ENCODE data around the gene GRID2. TPM values are rescaled to one million over a fixed set of nuclear protein-coding genes. Genes with fewer than 3 reads are reported as not detected.

GRID2 gene
- 0.32 TPM for polyA plus RNA-seq (2012; ENCODE audit: missing spikeins)

DNA sequence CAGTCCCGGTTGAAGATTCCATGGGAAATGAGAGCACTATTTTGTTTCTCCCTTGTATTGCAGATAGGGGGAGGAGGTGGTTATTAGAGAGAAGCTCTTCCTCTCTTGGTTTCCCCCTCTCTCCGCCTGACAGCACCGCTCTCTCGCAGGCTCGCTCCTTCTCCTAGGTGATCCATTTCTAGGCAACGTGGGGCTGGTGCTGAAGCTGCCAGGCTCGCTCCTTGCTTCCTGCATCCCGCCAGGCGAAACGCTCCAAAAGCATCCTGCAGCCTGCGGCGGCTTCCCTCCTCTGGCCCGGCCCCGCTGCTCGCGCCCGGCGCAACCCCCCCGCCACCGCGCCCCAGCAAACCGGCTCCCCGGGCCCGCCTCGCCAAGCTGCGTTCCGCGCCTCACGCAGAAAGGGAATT lies at the start of gene GRID2:
Gene GRID2, plus strand, starts transcription at position 346 of the 407 bp plus-strand sequence.
- FAIRE-seq: no peak
- no peak for TF ChIP-seq TAF1 (IDR thresholded peaks at IDR 0.05; ENCODE audit: borderline replicate concordance, low read depth, low read length)
- no peak for TF ChIP-seq POLR2AphosphoS5 (IDR thresholded peaks at IDR 0.05; ENCODE audit: low read depth, low read length)
- TF ChIP-seq POLR2A (IDR thresholded peaks at IDR 0.05; ENCODE audit: low read depth, low read length): no peak
- DNase-seq (ENCODE audit: insufficient read length): no peak

DNA sequence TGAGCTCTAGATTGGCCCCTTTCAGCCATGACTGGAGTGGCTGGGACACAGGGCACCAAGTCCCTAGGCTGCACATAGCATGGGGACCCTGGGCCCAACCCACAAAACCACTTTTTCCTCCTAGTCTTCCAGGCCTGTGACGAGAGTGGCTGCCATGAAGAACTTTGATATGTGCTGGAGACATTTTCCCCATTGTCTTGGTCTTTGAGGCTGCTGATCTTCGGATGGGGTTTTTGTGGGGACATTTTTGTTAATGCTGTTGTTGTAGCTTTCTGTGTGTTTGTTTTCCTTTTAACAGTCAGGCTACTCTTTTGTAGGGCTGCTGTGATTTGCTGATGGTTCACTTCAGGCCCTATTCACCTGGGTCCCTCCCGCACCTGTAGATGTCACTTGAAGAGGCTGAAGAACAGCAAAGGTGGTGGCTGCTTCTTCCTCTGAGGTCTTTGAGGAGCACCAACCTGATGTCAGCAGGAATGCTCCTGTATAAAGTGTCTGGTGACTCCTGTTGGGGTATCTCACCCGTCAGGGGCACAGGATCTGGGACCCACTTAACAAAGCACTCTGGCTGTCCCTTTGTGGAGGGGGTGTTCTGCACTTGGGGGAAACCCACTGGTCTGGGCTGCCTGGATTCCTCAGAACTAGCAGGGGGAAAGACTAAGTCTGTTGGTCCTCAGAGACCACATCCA lies 49.6 kb upstream of the GRID2 start:
- no peak for FAIRE-seq
- no peak for DNase-seq (ENCODE audit: insufficient read length)
- no peak for TF ChIP-seq POLR2A (IDR thresholded peaks at IDR 0.05; ENCODE audit: low read depth, low read length)

DNA sequence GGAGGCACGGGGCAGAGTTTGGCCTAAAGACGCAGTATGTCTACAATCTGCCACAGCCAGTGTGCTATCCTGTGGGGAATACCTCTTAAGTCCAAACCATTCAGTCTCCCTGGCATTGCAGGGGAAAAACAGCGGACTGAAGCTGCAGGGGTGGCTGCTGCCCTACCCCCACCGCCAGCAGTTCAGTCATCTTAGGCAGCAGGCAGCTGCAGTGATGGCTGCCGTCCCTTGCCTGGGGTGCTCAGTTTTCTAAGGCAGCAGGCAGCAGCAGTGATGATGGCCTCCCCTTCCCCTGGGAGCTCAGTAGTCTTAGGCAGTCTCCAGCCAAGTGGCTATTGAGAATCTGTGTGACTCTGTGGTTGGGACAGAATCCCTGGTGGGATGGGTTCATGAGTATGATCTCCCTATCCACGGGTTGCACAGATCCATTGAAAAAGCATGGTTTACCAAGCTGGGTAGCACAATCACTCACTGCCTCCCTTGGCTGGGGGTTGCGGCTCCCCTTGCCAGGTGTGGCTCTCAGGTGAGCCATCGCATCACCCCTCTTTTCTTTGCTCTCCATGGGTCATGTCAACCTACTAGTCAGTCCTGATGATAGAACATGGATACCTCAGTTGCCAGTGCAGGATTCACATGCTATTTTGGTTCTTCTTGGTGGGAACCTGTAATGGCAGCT lies 48.9 kb upstream of the GRID2 start:
- TF ChIP-seq TAF1 (IDR thresholded peaks at IDR 0.05; ENCODE audit: borderline replicate concordance, low read depth, low read length) (no peak), POLR2AphosphoS5 (IDR thresholded peaks at IDR 0.05; ENCODE audit: low read depth, low read length) (no peak), POLR2A (IDR thresholded peaks at IDR 0.05; ENCODE audit: low read depth, low read length) (no peak)
- FAIRE-seq (no peak), DNase-seq (ENCODE audit: insufficient read length) (no peak)

DNA sequence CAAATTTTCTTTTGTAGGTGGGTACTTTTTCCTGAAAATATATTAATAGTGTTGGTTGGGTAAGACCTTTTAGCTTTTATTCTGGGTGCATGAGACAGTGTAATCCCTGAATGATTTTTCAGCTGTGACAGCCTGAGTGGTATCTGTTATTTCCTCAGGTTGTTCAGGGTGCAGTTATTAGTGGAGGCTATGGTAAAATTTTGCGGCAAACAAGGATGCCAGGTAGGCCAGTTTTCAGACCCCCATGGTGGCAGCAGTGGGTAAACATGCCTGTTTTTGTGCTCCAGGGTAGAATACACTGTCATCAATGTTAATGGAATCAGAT lies 47.9 kb upstream of the GRID2 start:
- TF ChIP-seq POLR2A (IDR thresholded peaks at IDR 0.05; ENCODE audit: low read depth, low read length) (no peak), POLR2AphosphoS5 (IDR thresholded peaks at IDR 0.05; ENCODE audit: low read depth, low read length) (no peak), TAF1 (IDR thresholded peaks at IDR 0.05; ENCODE audit: borderline replicate concordance, low read depth, low read length) (no peak)
- FAIRE-seq: no peak

DNA sequence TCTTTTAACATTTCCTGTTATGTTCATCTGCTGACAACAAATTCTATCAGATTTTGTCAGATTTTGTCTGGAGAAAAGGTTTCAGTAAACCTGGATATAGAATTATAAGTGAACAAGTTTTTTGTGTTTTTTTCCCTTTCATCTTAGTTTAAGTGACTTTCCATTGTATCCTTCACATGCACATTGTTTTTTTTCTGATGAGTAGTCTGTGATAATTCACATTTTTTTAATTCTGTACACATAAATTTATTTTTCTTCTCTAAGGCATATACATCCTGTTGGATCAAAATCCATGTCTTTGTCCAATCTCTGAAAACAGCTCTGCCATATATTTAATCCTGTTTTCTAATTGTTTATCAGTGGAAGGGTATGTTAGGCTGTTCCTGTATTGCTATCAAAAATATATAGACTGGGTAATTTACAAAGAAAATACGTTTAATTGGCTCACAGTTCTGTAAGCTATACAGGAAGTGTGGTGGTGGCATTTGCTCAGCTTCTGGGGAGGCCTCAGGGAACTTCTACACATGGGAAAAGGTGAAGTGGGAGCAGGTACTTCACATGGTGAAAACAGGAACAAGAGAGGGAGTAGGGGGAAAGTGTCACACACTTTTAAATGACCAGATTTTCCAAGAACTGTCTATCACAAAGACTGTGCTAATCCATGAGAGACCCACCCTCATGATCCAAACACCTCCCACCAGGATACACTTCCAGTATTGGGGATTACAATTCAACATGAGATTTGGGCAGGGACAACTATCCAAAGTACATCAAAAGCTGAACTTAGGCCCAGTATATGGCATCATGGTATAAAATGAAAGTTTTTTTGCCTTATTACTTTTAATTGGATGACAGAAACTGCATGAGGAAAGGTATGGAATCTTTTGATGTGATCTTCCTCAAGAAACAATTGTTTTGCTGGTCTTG lies 45.6 kb upstream of the GRID2 start:
- DNase-seq (ENCODE audit: insufficient read length) (no peak), FAIRE-seq (no peak)
- no peak for TF ChIP-seq POLR2AphosphoS5 (IDR thresholded peaks at IDR 0.05; ENCODE audit: low read depth, low read length)
- TF ChIP-seq POLR2A (IDR thresholded peaks at IDR 0.05; ENCODE audit: low read depth, low read length): no peak
- no peak for TF ChIP-seq TAF1 (IDR thresholded peaks at IDR 0.05; ENCODE audit: borderline replicate concordance, low read depth, low read length)

More for the DNA sequence above, 47.9 kb upstream of the GRID2 start:
- no peak for DNase-seq (ENCODE audit: insufficient read length)

DNA sequence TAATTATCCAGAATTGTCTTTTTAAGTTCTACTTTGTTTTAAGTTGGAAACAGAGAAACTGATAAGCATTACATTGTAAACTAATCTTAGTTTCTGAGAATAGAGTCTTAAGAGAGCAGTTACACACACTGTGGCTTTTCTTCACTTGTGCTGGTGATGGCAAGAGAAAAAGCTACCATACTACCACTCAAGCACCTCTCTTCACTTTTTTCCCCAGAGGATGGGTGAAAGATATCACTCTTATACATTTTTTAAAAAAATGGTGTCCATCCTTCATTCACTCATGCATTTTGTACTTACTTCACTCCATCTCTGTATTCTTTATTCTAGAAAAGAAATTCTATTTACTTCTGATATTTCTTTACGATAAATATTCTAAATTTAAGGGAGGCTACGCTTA lies 42.5 kb upstream of the GRID2 start:
- DNase-seq (ENCODE audit: insufficient read length): no peak
- FAIRE-seq: no peak
- TF ChIP-seq TAF1 (IDR thresholded peaks at IDR 0.05; ENCODE audit: borderline replicate concordance, low read depth, low read length) (no peak), POLR2A (IDR thresholded peaks at IDR 0.05; ENCODE audit: low read depth, low read length) (no peak), POLR2AphosphoS5 (IDR thresholded peaks at IDR 0.05; ENCODE audit: low read depth, low read length) (no peak)

DNA sequence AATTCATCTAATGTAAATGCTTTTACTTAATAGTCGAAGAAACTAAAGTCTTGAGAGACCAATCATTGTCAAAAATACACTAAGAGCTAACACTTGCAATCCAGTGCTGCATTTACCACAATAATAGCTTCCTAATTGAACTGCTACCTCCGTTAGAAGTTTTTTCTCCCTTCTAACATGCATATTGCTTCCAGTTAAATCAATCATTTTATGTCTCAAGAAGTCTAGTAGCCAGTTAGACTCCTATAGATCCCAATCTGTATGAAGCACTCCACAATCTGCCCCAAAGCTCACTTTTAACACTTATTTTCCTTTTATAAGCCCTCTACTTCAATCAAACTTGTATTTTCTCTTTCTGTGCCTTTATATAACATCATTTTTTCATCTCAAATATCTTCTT lies 41.4 kb upstream of the GRID2 start:
- TF ChIP-seq TAF1 (IDR thresholded peaks at IDR 0.05; ENCODE audit: borderline replicate concordance, low read depth, low read length): no peak
- no peak for TF ChIP-seq POLR2A (IDR thresholded peaks at IDR 0.05; ENCODE audit: low read depth, low read length)
- TF ChIP-seq POLR2AphosphoS5 (IDR thresholded peaks at IDR 0.05; ENCODE audit: low read depth, low read length): no peak
- no peak for FAIRE-seq
- DNase-seq (ENCODE audit: insufficient read length): no peak

DNA sequence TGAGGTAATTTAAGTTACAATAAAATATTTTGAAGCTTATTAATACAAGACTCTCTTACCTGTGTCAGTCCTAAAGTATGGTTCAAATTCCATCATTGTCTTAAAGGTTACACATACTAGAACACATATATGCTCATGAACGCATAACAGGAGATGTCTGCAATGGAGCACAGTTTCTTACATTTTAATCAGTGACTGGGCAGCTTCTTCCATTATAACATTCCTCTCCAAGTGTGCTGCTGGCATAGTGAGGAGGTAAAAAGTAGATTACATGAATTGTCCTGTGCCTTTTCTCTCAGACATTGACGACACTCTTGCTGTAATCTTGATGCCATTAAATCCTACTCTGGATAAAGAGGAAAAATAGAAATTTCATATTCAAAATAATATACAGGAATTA lies 40.8 kb upstream of the GRID2 start:
- no peak for TF ChIP-seq TAF1 (IDR thresholded peaks at IDR 0.05; ENCODE audit: borderline replicate concordance, low read depth, low read length)
- TF ChIP-seq POLR2A (IDR thresholded peaks at IDR 0.05; ENCODE audit: low read depth, low read length): no peak
- no peak for TF ChIP-seq POLR2AphosphoS5 (IDR thresholded peaks at IDR 0.05; ENCODE audit: low read depth, low read length)
- DNase-seq (ENCODE audit: insufficient read length): no peak
- no peak for FAIRE-seq

DNA sequence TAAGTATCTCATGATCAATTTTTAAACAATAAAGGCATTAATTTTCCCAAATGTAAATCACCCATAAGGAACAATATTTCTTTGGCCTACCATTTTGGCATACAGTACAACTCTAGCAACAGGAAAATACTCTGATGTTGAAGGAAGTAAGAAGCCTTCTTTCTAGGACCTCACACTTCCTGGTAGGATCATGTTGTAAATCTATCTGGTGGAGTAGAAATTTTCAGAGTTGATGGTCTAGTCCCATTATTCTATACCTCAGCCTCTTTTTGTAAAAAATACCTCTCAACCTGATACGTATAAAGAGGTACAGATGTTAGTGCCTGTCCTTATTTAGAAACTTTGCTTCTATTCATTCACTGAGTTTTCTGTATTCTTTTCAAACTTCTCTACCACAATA lies 40.2 kb upstream of the GRID2 start:
- no peak for DNase-seq (ENCODE audit: insufficient read length)
- no peak for TF ChIP-seq POLR2AphosphoS5 (IDR thresholded peaks at IDR 0.05; ENCODE audit: low read depth, low read length)
- TF ChIP-seq POLR2A (IDR thresholded peaks at IDR 0.05; ENCODE audit: low read depth, low read length): no peak
- no peak for TF ChIP-seq TAF1 (IDR thresholded peaks at IDR 0.05; ENCODE audit: borderline replicate concordance, low read depth, low read length)
- no peak for FAIRE-seq

DNA sequence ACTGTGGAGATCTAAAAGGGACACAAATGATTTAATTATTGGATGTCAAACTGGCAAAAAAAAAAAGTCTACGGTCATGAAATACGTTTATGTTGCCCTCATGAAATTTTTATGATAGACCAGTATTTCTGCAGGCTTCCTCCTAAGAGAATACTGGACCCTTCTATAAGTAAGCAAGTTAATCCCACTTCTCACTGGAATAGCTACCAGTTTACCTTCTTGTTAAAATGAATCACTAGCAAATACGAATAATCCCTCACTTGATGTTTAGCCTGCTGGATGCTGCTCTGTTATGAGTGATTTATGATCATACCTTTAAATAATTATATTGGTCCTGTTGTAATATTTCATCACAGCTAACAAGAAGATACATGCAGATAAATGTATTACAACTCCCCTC lies 39.6 kb upstream of the GRID2 start:
- DNase-seq (ENCODE audit: insufficient read length) (no peak), FAIRE-seq (no peak)
- no peak for TF ChIP-seq POLR2A (IDR thresholded peaks at IDR 0.05; ENCODE audit: low read depth, low read length)
- no peak for TF ChIP-seq TAF1 (IDR thresholded peaks at IDR 0.05; ENCODE audit: borderline replicate concordance, low read depth, low read length)
- TF ChIP-seq POLR2AphosphoS5 (IDR thresholded peaks at IDR 0.05; ENCODE audit: low read depth, low read length): no peak

DNA sequence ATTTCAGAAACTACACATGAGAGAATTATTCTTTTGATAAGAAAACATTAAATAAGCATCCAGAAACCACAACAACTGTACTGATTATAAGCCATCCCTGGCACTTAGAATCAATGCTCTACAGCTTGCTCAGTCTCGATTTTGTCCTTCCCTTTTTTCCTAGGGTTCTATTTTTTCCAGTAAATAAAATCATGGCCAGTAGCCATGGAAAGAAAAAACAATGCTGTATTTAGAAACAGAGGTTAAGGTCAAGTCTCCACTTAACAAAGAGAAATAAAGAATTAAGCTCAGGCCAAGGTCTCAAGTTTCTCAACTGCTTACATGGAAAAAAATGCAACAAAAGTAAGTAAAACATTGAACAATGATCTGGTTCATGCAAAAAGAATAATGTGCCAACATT lies 38.7 kb upstream of the GRID2 start:
- TF ChIP-seq POLR2AphosphoS5 (IDR thresholded peaks at IDR 0.05; ENCODE audit: low read depth, low read length) (no peak), TAF1 (IDR thresholded peaks at IDR 0.05; ENCODE audit: borderline replicate concordance, low read depth, low read length) (no peak), POLR2A (IDR thresholded peaks at IDR 0.05; ENCODE audit: low read depth, low read length) (no peak)
- no peak for DNase-seq (ENCODE audit: insufficient read length)
- no peak for FAIRE-seq
